Activated T-cell treated with anti-CD3 and anti-CD28 coated beads, Interleukin-2, amount 50 U/mL, for 48 hours (primary cell): ENCODE results near the gene CTNNA1.
"Not testable (repeated sequence)": the region's sequence is repeated elsewhere in the genome, so short reads cannot be mapped to it uniquely, and the experiment has no call there.

Source experiments
- DNase-seq, 2 experiments: peaks; one replicate each; pipeline ENCODE4 v3.0.0-alpha.2; 2020

Gene CTNNA1

DNA sequence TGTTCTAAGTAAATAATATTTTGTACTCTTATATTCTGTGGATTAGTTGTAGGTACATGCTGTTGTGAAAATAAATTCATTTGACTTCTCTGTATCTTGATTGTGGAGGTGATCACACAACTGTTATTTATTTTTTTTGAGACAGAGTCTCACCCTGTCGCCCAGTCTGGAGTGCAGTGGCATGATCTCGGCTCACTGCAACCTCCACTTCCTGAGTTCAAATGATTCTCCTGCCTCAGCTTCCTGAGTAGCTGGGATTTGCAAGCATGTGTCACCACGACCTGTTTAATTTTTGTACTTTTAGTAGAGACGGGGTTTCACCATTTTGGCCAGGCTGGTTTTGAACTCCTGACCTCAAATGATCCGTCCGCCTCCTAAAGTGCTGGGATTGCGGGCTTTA is 7.9 kb downstream of the CTNNA1 start:
- DNase-seq: peak in 1 of 2 experiments; percentile 22

DNA sequence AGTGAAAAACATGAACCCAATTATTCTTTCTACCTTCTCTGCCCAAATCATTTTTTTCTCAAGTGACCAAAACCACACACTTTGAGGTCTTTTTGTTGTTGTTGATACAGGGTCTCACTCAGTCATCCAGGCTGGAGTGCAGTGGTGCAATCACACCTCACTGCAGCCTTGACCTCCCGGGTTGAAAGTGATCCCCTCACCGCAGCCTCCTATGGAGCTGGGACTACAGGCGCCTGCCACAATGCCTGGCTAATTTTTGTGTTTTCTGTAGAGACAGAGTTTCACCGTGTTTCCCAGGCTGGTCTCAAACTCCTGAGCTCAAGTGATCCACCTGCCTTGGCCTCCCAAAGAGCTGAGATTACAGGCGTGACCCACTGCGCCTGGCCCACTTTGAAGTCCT is 8.4 kb downstream of the CTNNA1 start:
- not testable (repeated sequence) for DNase-seq

DNA sequence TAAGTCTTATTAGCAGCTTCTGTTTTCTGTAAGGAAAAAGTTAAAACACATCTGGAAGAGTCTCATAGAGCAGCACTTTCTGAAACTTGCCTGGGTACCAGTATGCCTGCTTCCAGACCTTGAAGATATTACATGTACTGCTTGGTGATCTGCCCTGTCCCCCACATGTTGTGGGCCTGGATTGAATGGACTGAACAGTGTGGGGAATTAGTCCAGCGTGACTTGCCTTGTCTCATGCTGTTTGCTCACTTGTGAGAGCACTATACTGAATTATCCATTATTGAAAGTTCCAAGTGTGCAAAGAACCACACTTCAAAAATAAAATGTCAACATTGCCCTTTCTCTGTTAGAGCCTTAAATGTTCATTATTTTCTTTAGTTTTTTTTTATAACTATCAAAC is 8.9 kb downstream of the CTNNA1 start:
- DNase-seq: no peak

DNA sequence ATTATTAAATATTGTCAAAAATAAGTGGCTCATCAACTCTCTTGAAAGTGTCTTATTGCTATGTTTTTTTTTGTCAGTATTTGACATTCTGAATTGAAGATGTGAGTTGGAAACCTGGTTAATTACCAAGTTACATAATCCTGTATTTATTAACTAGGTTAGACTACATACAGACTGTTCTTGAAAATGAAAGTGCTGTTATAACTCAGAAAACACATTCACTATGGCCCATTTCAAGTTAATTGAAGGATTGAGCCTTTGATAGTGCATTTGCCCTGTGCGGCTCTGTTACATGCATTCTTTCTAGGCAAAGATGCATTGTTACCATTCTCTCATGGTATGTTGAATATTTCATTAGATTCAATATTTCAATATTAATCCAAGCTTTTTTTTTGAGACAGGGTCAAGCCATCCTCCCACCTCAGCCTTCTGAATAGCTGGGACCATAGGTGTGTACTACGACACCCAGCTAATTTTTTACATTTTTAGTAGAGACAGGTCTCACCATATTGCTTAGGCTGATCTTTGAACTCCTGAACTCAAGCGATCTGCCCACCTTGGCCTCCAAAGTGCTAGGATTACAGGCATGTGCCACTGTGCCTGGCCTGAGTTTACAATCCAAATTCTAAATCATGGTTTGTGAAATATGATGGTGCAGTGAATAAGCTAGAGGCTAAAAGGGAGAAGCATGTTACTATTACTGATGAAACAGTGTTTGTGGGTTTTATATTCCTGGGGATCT is 10.0 kb downstream of the CTNNA1 start:
- DNase-seq: no peak

DNA sequence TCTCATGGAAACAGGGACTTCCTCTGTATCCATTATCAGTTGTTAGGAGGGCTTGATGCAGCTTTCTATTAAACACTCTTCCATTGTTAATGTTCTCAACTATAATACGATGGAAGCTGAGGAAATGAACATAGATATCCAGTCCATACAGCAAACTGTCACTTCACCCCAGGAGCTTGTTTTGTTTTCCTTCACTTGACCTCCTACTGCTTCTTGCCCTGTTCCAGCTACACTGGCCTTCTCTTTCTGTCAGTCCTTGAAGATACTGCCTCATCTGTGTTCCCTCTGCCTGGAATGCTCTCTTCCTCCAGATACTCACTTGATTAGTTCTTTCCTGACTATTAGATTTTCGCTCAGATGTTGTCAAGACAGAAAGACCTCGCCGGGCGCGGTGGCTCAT is 17.1 kb downstream of the CTNNA1 start:
- DNase-seq: no peak

DNA sequence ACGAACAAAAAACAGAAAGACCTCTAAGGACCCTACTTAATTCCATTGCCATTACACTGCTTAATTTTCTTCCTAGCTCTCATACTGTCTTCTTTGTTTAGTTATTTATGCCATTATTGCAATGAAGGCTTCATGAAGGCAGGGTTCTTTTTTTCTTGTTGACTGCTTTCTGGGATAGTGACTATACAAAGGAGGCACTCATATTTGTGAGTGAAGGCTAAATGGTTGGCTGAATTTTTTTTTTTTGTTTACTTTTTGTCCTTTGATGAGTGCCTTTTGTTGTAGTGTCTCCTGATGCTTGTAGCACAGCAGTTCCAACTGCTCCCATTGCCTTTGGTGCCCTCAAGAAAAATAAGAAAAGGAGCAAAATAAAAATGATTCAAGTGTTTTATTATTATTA is 17.8 kb downstream of the CTNNA1 start:
- no peak for DNase-seq

DNA sequence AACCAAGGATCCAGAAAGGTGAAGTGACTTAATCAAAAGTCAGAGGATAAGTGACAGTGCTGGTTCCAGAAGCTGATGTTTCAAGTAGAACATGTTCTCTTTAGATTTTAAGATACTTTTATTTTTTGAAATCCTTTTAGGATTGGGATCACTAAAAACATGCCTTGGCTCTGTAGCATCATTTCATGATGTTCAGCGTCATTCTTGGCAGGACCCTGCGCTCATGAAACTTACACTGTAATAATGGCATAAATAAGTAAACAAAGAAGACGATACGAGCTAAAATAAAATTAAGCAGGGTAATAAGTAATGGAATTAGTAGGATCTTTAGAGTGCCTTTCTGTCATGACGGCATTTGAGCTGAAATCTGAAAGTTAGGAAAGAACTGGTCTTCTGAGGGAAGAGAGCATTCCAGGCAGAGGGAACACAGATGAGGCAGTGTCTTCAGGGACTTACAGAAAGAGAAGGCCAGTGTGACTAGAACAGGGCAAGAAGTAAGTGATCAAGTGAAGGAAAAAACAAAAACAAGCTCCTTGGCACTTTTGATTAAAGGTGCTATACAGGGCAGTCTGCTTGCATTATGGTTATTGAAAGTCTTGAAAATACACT is 19.9 kb downstream of the CTNNA1 start:
- DNase-seq: no peak

DNA sequence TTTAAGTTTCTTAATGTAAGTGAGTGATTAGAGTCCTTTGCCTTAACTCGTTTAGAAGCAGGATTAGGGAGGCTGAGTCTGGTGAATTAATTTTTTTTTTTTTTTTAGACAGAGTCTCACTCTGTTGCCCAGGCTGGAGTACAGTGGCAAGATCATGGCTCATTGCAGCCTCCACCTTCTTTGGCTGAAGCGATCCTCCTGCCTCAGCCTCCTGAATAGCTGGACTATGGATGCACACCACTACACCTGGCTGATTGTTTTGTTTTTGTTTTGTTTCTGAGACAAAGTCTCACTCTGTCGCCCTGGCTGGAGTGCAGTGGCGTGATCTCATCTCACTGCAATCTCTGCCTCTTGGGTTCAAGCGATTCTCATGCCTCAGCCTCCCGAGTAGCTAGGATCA is 20.4 kb downstream of the CTNNA1 start:
- not testable (repeated sequence) for DNase-seq

DNA sequence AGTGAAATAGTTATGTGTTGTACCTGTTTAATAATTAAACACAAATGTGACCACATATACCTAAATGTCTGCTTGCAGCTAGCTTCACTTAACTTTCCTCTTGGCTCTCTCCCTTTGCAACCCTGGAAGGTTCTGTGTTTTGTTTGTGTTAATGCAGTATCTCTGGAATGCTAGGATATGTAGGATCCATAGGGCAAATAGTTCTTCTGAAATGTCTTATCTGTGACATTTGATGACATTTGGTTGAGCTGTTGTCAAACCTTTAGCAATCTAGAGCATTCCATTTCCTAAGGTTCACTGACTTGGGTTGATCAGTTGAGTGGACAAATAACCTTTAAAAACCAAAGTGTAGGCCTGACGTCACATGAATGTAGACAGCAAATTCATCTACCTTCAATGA is 21.8 kb downstream of the CTNNA1 start:
- DNase-seq: no peak

DNA sequence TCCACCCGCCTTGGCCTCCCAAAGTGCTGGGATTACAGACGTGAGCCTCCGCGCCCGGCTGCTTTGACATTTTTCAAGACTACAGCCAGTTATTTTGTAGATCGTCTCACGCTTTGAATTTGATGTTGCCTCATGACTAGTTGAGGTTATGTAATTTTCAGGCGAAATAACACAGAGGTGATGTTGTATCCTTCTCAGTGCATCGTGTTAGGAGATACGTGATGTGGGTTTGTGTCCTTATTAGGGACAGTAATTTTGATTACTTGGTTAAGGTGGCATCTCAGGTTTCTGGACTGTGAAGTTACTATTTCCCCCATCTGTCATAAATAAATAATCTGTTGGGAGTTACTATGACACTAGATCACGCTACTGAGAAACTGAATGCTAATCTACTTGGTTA is 25.0 kb downstream of the CTNNA1 start:
- no peak for DNase-seq

DNA sequence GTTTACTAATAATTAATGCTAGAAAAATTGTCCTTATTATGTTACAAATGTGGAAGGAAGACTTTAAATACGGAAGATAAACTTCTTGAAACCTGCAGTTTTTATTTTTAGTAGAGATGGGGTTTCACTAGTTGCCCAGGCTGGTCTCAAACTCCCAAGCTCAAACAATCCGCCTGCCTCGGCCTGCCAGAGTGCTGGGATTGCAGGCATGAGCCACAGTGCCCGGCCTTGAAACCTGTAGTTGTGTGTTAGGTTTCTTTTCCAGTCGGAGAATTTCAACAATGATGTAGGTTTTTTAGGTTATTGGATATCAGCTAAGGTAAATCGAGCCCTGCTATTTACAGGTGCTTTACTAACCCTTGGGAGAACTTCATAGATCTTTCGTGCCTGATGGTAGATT is 30.8 kb downstream of the CTNNA1 start:
- no peak for DNase-seq

DNA sequence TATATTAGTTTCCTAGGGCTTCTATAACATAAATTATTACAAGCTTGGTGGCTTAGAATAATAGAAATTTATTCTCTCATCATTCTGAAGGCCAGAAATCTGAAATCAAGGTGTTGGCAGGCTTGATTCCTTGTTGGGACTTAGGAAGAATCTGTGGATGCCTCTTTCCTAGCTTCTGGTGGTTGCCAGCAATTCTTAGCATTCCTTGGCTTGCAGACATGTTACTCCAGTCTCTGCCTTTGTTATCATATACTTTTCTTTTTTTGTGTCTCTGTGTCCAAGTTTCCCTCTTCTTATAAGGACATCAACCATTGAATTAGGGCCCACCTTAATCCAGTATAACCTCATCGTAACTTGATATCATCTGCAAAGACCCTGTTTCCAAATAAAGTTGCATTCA is 31.4 kb downstream of the CTNNA1 start:
- no peak for DNase-seq

DNA sequence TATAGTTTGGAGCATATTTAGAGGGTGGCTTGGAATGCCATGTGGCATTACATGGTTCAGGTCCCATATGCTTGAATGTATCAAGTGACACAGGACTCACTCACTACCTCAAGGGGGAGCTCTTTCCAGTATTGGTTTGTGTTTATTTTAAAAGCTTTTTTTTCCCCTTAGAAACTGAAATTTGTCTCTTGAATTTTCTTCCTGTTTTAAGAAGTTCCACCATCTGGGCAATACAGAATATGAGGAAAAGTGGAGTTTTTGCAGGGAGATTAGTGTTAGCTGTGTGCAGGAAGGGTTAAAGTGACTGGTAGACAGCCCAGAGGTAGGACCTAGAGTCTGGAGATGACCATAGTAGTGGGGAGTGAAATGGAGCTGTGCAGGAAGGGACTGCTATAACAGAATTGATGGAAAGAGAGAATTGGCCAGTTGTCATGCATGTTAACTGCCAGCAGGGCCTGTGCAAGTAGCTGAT is 36.6 kb downstream of the CTNNA1 start:
- peak in 1 of 2 experiments; percentile 17 for DNase-seq

DNA sequence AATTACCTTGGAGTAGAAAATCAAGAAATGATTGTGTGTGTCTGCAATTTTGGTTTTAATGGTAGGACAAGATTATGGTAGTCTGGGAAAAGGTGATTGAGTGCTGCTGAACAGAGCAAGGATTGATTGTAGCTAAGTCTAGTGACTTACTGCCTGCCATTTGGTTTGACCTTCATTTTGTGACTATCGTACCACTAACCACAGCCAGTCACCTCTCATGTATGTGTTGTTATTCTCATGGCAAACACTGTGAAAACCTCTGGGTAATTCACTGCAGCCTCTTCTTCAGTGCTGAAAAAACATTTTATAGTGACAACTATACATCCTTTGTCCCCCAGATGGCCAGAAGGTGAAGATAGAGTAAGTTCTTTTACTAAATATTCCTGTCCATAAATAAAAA is 37.5 kb downstream of the CTNNA1 start:
- DNase-seq: no peak

DNA sequence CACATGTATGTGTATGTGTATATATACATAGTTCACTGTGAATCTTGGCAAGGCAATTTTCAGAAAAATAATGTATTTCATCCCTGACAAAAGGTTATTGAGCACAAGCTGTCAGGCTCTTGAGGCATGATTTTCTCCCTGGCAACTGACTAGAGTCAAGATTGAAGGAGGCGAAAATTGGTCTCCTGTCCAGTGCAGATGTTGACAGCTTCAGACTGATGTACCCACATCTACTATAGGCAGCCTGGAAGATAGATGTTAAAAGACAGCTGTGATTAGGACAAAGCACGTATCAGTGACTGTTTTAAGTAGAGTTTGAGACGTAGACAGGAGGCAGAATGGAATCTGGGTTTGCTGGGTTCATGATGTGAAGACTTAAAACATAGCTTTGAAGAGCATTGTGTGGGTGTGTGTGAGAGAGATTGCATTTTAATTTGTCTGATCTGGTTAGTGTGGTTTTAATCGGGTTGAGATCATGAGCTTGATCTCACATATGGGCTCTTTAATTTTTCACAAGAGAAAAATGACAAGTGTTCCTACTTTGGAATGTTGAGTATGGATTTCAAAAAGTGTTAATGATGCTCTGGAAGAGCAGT is 39.1 kb downstream of the CTNNA1 start:
- no peak for DNase-seq

DNA sequence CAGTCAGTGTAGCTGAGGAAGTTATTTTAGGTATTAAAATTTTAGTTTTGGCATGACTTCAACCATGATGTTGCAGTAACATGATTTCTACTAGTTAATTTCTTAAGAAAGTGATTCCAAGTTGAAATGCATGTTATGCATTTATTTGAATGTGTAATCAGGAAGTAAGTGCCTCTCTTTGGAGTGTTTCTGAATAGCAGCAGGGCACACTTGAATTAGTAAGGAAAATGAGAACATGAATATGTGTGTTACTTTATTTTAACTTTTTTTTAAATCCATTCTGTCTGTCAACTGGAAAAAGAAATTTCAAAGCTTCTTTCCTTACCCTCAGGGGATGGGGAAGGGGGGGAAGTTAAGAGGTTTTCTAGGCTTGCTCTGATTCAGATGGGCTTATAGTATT is 40.4 kb downstream of the CTNNA1 start:
- DNase-seq: no peak

DNA sequence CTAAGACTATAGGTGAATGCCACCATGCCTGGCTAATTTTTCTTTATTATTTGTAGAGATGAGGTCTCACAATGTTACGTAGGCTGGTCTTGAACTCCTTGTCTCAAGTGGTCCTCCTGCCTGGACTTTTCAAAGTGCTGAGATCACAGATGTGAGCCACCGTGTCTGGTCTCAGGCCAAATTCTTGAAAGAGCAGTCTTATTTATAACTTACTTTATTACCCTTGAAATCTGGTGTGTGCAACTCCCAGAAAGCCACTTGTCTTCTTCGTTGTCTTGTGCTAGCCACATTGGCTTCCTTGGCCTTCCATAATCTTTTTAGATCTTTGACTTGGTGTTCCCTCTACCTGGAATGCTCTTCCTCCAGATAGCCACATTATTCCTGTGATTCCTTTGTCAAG is 50.1 kb downstream of the CTNNA1 start:
- no peak for DNase-seq

DNA sequence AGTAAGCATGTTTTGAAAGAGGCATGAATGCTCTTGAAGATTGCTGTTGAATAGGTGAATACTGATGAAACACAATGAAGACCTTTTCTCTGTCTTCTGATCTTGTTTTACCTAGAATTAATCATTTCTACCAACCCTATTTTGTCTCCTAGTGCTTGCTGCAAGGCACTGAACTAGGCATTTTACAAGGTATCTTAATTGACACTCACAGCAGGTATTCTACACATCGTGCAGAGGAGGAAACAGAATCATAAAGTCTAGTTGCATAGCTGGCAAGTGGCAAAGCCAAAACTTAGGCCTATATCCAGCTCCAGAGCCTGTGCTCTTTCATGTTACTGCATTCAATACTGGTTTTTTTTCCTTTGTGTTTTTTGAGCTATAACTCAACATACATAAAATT is 50.7 kb downstream of the CTNNA1 start:
- DNase-seq: no peak

DNA sequence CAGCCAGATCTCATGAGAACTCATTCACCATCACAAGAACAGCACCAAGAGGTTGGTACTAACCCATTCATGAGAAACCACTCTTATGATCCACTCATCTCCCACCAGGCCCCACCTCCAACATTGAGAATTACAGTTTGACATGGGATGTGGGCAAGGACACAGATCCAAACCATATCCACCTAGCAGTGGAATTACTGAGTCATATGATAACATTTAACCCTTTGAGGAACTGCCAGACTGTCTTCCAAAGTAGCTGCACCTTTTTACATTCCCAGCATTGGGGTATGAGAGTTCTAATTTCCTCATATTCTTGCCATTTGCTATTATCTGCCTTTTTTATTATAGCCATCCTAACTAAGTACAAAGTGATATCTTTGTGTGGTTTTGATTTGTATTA is 51.9 kb downstream of the CTNNA1 start:
- no peak for DNase-seq

DNA sequence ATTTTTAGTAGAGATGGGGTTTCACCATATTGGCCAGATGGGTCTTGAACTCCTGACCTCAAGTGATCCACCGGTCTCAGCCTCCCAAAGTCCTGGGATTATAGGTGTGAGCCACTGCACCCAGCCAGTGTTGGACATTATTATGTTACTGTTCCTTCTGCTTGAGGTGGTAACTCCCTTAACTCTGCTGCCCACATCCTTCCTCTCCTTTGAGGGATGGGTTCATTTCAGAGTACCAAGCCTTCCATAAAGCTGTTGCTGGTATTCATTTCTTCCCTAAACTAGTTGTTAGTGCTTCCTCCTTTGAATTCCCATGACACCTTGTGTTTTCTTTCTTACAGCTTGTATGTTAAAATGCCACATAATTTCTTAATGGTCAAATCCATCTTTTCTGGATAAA is 54.0 kb downstream of the CTNNA1 start:
- no peak for DNase-seq

DNA sequence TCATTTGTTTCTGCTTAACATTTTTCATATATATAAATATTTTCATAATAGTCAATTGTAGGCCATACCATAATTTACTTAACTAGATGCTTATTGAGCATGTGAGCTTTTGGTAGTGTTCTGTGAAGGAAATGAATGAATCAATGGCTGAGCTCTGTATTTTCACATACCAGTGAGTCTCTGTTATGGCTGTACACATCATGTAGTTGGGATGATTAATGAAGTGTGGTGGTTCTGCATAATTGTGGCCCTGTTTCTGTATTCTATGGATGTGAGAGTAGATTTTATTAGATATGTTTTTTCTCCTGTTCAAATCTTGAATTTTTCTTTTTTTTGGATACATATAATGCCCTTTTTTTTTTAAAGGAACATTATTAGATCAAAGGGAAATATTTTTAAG is 56.2 kb downstream of the CTNNA1 start:
- no peak for DNase-seq

DNA sequence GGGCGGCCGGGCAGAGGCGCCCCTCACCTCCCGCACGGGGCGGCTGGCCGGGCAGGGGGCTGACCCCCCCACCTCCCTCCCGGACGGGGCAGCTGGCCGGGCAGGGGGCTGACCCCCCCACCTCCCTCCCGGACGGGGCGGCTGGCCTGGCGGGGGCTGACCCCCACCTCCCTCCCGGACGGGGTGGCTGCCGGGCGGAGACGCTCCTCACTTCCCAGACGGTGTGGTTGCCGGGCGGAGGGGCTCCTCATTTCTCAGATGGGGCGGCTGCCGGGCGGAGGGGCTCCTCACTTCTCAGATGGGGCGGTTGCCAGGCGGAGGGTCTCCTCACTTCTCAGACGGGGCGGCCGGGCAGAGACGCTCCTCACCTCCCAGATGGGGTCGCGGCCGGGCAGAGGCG is 57.6 kb downstream of the CTNNA1 start:
- DNase-seq: not testable (repeated sequence)

DNA sequence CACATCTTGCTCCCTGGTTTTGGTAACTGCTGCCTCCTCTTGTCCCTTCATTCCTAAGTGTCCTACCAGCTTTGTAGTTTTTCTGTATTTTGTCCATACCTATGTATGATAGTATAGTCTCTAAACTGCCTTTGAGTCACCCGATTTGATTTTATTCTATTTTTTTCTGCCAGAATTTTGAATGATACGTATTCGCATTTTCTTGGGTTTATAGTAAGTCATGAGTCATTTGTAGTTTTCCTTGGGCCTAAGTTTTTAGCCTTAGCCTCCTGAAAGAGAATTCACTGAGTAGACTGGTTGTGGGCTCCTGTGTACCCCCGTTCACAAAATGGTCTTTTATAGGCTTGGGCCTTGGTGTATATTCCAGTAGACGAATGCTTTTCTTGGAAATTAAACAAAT is 62.3 kb downstream of the CTNNA1 start:
- DNase-seq: no peak

DNA sequence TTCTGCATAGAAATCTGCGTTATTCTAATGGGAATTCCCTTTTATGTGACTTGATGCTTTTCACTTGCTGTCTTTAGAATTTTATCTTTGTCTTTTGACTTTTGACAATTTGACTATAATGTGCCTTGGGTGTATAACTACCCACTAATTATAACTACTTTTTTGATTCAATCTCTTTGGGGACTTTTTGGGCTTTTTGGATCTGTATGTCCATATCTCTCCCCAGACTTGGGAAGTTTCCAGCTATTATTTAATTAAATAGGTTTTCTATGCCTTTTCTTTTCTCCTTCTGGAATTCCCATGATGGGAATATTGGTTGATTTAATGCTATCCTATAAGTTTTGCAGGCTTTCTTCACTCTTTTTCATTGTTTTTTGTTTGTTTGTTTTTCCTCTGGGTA is 64.0 kb downstream of the CTNNA1 start:
- no peak for DNase-seq

DNA sequence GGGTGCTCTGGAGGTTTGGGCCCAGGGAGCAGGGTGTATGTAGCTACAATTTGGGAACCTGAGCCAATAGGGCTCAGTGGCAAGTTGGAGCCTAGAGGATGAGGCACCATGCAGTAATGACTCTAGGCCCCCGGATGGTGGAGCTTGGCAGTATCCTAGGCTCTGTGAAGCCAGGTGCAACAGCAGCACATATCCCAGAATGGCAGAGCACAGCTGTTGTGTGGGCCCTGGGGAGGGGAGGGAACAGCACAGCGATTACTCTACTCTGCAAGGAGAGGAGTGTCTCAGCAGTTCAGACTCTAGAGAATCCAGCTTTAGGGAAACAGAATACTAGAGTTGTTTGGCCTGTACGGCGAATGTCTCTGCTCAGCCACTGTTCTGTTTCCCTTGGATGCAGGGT is 65.9 kb downstream of the CTNNA1 start:
- DNase-seq: no peak
